ENCODE measurements around the gene TRIM28.
"Not testable (repeated sequence)": the region's sequence is repeated elsewhere in the genome, so short reads cannot be mapped to it uniquely, and the experiment has no call there.

Gene TRIM28

GRCh38 chr19:58561373-58562121 is 17.7 kb downstream of the TRIM28 start:
- no peak for DNase-seq

DNA sequence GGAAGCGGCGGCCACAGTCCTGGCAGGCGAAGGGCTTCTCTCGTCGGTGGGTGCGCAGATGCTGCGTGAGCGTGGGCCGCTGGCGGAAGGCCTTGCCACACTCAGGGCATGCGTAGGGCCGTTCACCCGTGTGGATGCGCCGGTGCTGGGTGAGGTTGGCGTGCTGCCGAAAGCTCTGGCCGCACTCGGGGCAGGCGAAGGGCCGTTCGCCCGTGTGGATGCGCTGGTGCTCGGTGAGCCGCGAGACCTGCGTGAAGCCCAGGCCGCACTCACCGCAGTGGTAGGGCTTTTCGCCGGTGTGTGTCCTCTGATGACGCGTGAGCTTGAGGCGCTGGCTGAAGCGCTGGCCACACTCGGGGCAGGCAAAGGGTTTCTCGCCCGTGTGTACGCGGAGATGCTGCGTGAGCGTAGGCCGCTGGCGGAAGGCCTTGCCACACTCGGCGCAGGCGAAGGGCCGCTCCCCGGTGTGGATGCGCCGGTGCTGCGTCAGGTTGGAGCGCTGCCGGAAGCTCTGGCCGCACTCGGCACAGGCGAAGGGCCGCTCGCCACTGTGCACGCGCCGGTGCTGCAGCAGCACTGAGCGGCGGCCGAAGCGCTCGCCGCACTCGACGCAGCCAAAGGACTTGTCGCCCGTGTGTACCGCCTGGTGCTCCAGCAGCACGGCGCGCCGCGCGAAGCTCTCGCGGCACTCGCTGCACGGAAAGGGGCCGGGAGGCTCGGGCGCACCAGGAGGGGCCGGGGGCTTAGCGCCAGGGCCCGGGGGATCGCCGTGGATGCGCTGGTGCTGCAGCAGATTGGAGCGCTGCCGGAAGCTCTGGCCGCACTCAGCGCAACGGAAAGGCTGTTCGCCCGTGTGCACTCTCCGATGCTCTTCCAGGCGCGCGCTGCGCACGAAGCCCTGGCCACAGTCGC is 18.5 kb downstream of the TRIM28 start:
- DNase-seq = peak in 1 of 2 donors; percentile 39

GRCh38 chr19:58563034-58563573 is 19.2 kb downstream of the TRIM28 start:
- no peak for DNase-seq

- no peak for DNase-seq
Measured at GRCh38 chr19:58563823-58564222, 20.0 kb downstream of the TRIM28 start.

- DNase-seq = no peak
Measured at GRCh38 chr19:58566989-58567388, 23.1 kb downstream of the TRIM28 start.

GRCh38 chr19:58568453-58569130 is 24.7 kb downstream of the TRIM28 start:
- no peak for DNase-seq

DNA sequence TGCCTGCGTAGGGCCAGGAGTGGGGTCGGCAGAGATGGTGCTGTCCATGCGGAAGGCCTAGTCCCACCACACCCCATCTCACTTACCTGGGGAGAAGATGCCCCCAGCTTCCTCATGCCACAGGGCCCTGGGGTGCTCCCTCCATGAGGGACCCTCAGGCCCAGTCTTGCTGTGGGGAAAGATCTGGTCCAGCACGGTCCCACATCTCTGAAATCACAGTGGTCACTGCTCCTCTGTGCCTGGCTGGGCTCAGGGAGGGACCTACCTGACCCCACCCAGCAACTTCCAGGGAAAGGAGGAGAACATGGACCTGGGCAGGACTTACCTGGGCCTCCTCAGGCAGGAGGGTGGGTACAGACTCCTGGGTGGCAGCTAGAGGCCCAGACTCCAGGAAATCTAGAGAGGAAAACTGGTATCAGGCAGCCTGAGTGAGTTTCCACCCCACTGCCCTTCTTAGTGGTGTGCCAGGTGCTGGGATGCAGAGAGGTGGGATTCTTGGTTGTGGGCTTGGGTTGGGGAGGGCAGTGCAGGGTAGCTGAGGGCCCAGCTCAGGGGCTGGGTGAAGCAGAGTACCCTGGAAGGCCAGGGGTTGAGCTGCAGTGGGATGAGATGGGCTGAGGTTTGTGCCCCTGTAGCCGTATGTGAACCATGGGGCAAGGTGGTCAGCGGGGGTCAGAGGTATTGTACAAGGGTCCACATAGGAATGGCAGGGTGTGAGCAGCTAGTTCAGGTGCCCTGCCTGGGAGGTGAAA is 25.5 kb downstream of the TRIM28 start:
- DNase-seq = no peak

DNA sequence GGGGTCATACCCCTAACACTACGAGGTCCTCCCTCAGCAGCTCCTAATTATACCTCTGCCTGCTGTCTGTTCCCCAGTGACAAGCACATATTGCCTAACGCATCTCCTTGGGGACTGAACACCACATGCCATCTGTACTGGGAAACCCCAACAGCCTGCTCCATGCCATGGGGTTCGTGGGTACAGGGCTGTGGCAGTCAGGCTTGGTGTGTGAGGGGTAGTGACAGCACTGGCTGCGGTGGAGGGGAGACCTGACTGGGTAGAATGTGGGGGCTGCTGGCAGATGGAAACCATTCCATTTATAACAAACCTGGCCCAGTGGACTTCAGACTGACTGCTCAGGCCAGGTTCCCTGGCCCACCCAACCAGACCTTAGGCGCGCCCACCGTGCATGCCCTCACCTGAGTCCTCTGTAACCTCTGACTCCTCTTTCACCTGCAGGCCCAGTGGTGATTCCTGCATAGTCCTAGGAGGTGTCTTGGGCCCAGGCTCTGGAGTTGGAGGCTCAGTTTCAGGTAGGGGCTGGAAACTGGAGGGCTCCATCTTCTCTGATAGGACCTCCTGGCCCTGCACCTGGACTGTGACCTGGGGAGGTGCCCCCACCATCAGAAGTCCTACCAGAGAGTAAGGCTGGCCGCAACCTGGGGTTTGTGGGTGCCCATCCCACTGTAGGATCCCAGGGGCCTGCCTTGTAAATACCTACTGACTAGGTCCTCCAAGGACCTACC is 26.2 kb downstream of the TRIM28 start:
- no peak for DNase-seq

- no peak for DNase-seq
Measured at GRCh38 chr19:58570770-58571574, 27.1 kb downstream of the TRIM28 start.

- DNase-seq = no peak
Measured at GRCh38 chr19:58571575-58571947, 27.7 kb downstream of the TRIM28 start.

DNA sequence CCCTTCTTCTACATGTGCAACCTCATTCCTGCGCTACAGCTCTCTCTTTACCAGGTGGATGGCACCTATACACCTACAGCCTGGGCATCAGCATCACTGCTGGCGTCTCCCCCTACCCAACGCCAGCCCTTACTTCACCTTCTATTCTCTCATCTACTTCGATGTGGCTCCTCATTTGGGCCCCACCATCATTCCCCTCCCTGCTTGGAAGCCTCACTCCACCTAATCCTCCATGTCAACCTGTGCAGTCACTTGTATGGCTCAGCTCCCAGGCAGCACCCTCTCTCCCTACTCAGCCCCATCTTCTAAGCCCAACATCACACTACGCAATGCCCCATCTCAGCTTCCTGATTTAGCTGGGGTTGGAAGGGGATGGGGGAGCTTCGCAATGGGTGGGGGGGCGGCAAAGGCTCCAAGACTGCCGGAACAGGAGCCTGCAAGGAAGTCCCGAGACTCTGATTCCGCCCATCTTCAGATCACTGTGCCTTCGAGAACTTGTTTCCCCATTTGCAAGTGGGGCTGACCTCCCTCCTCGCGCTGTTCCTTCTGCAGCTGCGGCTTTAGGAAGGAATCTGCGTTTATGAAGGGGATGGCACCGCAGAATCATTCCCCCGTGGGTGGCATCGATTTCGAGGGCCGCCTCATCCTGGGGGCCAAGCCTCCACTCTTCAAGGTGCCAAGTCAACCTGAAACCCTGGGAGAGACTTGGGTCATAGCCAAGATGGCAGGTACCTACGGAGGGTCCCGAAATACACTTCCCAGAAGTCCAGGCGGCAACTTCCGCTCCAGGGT is 28.4 kb downstream of the TRIM28 start:
- DNase-seq = peak; percentile 70 to 71

GRCh38 chr19:58572818-58573657 is 29.2 kb downstream of the TRIM28 start, which contains the start of gene MZF1:
MZF1 (minus strand) TSS chr19:58573335; CDS start chr19:58571389, 1,946 bp downstream.
- DNase-seq = peak; percentile 100

- no peak for DNase-seq
Measured at GRCh38 chr19:58573658-58574164, 29.8 kb downstream of the TRIM28 start.

DNA sequence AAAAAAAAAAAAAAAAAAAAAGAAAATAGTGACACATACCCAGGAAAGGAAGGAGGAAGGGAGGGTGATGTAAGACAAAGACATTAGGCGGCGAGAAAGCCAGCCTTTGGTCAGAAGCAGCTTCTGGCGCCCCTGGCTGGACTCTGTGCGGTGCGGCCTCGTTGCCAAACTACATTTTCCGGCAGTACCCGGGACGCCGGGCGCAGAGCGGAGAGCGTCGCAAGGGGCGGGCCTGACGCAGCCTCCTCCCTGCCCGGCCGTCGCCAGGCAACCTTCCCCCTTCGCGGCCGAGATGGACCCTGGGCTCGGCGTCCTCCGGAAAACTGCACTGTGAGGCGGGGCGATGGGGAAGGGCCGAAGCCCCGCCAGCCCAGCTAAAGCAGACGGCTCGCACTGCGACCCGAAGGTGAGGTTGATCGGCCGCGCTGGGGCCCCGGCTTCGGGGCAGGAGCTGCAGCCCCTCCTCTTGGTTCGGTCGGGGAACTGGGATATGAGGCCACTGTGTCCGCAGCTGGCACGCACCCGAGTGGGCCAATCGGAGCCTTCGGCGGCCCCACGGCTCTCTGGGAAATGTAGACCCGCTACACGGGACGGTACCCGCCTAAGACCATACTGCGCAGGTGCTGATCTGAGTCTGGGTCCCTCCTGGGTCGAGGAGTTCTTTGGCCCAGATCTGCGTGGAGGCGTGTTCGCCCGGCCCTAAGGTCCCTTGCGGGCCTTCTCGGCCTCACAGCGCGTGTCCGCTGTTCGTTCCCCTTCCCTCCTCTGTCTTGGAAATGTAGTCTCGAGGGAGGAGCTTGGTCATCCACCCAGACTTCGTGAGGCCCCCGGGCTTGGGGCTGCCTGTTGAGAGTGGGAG is 31.5 kb downstream of the TRIM28 start:
- peak; percentile 91 to 94 for DNase-seq

DNA sequence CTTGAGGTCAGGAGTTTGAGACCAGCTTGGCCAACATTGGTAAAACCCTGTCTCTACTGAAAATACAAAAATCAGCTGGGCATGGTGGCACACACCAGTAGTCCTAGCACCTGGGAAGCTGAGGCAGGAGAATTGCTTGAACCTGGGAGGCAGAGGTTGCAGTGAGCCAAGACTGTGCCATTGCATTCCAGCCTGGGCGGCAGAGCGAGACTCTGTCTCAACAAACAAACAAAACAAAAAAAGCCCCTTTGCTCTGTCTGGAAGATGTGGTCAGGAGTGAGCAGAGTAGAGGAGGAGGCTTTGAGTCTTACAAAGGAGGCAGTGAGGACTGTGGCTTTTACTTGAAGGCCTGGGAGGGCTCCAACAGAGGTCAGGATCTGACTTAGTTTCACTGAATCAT is 33.7 kb downstream of the TRIM28 start:
- DNase-seq = not testable (repeated sequence)

GRCh38 chr19:58578012-58578925 is 34.4 kb downstream of the TRIM28 start:
- no peak for DNase-seq
